Measurements from ENCODE around the gene TEX53. TPM values are rescaled to one million over a fixed set of nuclear protein-coding genes. Genes with fewer than 3 reads are reported as not detected.

The TEX53 gene
- total RNA-seq, 1 experiment from 2014 or later = not detected

DNA sequence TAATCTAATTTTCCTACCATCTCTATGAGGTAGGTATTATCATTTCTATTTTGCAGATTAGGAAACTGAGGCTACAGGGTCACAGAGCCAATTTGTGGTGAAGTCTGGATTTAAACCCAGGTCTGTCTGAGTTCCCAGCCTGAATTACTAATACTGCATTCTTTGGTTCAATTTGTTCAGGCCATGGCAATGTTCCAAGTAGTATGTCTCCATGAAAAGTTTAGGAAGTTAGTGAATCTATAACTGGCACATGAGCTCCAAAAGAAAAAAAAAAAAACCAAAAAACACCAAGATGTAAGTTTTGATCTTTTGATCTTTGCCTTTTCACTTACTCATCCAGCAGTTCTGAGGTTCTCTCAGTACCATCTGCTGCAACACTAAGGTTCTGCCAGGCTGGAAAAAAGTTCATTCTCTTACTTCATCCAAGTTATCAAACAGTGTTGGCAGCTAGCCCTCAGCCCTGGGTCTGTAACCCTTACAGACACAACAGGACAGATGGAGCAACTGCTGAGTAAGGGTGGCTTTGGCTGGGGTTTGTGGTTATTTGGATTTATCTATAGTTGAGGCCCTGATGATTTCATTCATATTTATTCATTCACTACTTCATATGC is 50.9 kb downstream of the TEX53 start:
- DNase-seq (ENCODE audit: low read depth) = peak; percentile 87

Other genes starting within 250 kb of the TEX53 start
- 0.83 and 1.4 TPM in 2 replicates for gene WHRN, start 152.3 kb downstream of the TEX53 start, total RNA-seq (2014; rRNA removed)
- 117 and 126 TPM in 2 replicates for gene ATP6V1G1, start 70.0 kb downstream of the TEX53 start, total RNA-seq (2014; rRNA removed)
- 2.1 and 3.4 TPM in 2 replicates for gene TMEM268, start 46.5 kb downstream of the TEX53 start, total RNA-seq (2014; rRNA removed)
- not detected in 2 replicates for gene TEX48, start 24.4 kb upstream of the TEX53 start, total RNA-seq (2014; rRNA removed)
- 0.06 and 0.13 TPM in 2 replicates for gene TNFSF15, start 148.2 kb upstream of the TEX53 start, total RNA-seq (2014; rRNA removed)

Measured in LHCN-M2 (cell line).